Activated T-cell treated with anti-CD3 and anti-CD28 coated beads, Interleukin-2, amount 50 U/mL, for 24 hours (primary cell): Measurements from ENCODE around the gene FRAS1.

ENCODE experiments used
- DNase-seq: peaks from one replicate; pipeline ENCODE4 v3.0.0-alpha.2; 2020
- H3K27ac Mint-ChIP-seq: 2 replicates; pipeline ENCODE4 v1.8.0; 2020; ENCODE audit warnings: mild to moderate bottlenecking, mixed read lengths
- H3K27me3 Mint-ChIP-seq: 2 replicates; pipeline ENCODE4 v1.8.0; 2020; ENCODE audit warnings: mixed read lengths
- H3K36me3 Mint-ChIP-seq: 2 replicates; pipeline ENCODE4 v1.8.0; 2020; ENCODE audit warnings: low read depth, mixed read lengths
- H3K4me1 Mint-ChIP-seq: 2 replicates; pipeline ENCODE4 v1.8.0; 2020; ENCODE audit warnings: low read depth, mixed read lengths
- H3K4me3 Mint-ChIP-seq: 2 replicates; pipeline ENCODE4 v1.8.0; 2020; ENCODE audit warnings: mild to moderate bottlenecking, moderate library complexity, mixed read lengths
- H3K9me3 Mint-ChIP-seq: 2 replicates; pipeline ENCODE4 v1.8.0; 2020; ENCODE audit warnings: mixed read lengths

Gene FRAS1

GRCh38 chr4:78331186-78331585 lies 274.1 kb downstream of the FRAS1 start:
- Mint-ChIP-seq H3K4me1 (no peaks in the 10 kb centered on the region), H3K4me3 (no peak overlapping the region), H3K27ac (no peak overlapping the region), H3K9me3 (no peaks in the 10 kb centered on the region), H3K36me3 (no peaks in the 10 kb centered on the region), H3K27me3 (no peaks in the 10 kb centered on the region)
- DNase-seq: no peak

GRCh38 chr4:78331965-78332364 lies 274.8 kb downstream of the FRAS1 start:
- no peaks in the 10 kb centered on the region for H3K9me3 Mint-ChIP-seq
- H3K4me3 Mint-ChIP-seq: no peak overlapping the region
- H3K27me3 Mint-ChIP-seq: no peaks in the 10 kb centered on the region
- H3K4me1 Mint-ChIP-seq: no peaks in the 10 kb centered on the region
- H3K36me3 Mint-ChIP-seq: no peaks in the 10 kb centered on the region
- no peak for DNase-seq
- no peak overlapping the region for H3K27ac Mint-ChIP-seq

- H3K4me1 Mint-ChIP-seq: no peaks in the 10 kb centered on the region
- no peaks in the 10 kb centered on the region for H3K36me3 Mint-ChIP-seq
- no peak overlapping the region for H3K27ac Mint-ChIP-seq
- no peaks in the 10 kb centered on the region for H3K27me3 Mint-ChIP-seq
- no peak overlapping the region for H3K4me3 Mint-ChIP-seq
- H3K9me3 Mint-ChIP-seq: no peaks in the 10 kb centered on the region
- DNase-seq: no peak
Observed at GRCh38 chr4:78332976-78333375, 275.9 kb downstream of the FRAS1 start.

GRCh38 chr4:78336093-78336943 lies 279.2 kb downstream of the FRAS1 start:
- DNase-seq: no peak
- Mint-ChIP-seq H3K27me3 (peaks cover 4% of the 10 kb centered on the region), H3K4me1 (no peaks in the 10 kb centered on the region), H3K9me3 (no peaks in the 10 kb centered on the region), H3K27ac (no peak overlapping the region), H3K36me3 (no peaks in the 10 kb centered on the region), H3K4me3 (no peak overlapping the region)

GRCh38 chr4:78337244-78338020 lies 280.3 kb downstream of the FRAS1 start:
- Mint-ChIP-seq H3K4me3 (no peak overlapping the region), H3K9me3 (no peaks in the 10 kb centered on the region), H3K27ac (no peak overlapping the region), H3K36me3 (no peaks in the 10 kb centered on the region), H3K27me3 (peaks cover 4% of the 10 kb centered on the region), H3K4me1 (no peaks in the 10 kb centered on the region)
- DNase-seq: no peak

GRCh38 chr4:78342125-78342524 lies 285.0 kb downstream of the FRAS1 start:
- Mint-ChIP-seq H3K9me3 (peaks cover 2% of the 10 kb centered on the region), H3K4me1 (no peaks in the 10 kb centered on the region), H3K27me3 (peaks cover 10% of the 10 kb centered on the region), H3K36me3 (no peaks in the 10 kb centered on the region), H3K4me3 (no peak overlapping the region), H3K27ac (no peak overlapping the region)
- no peak for DNase-seq

GRCh38 chr4:78343682-78344081 lies 286.6 kb downstream of the FRAS1 start:
- Mint-ChIP-seq H3K4me3 (no peak overlapping the region), H3K27ac (no peak overlapping the region), H3K36me3 (no peaks in the 10 kb centered on the region), H3K27me3 (peaks cover 10% of the 10 kb centered on the region), H3K4me1 (no peaks in the 10 kb centered on the region), H3K9me3 (peaks cover 2% of the 10 kb centered on the region)
- no peak for DNase-seq

GRCh38 chr4:78345237-78345636 lies 288.1 kb downstream of the FRAS1 start:
- DNase-seq: no peak
- Mint-ChIP-seq H3K36me3 (no peaks in the 10 kb centered on the region), H3K4me3 (no peak overlapping the region), H3K27me3 (peaks cover 10% of the 10 kb centered on the region), H3K9me3 (peaks cover 2% of the 10 kb centered on the region), H3K27ac (no peak overlapping the region), H3K4me1 (no peaks in the 10 kb centered on the region)

- Mint-ChIP-seq H3K36me3 (no peaks in the 10 kb centered on the region), H3K27ac (no peak overlapping the region), H3K4me3 (no peak overlapping the region), H3K27me3 (peaks cover 6% of the 10 kb centered on the region), H3K9me3 (peaks cover 2% of the 10 kb centered on the region), H3K4me1 (no peaks in the 10 kb centered on the region)
- no peak for DNase-seq
Observed at GRCh38 chr4:78346222-78346621, 289.1 kb downstream of the FRAS1 start.

- H3K27ac Mint-ChIP-seq: no peak overlapping the region
- H3K36me3 Mint-ChIP-seq: no peaks in the 10 kb centered on the region
- H3K27me3 Mint-ChIP-seq: peaks cover 6% of the 10 kb centered on the region
- H3K4me3 Mint-ChIP-seq: no peak overlapping the region
- no peak for DNase-seq
- H3K9me3 Mint-ChIP-seq: peaks cover 2% of the 10 kb centered on the region
- no peaks in the 10 kb centered on the region for H3K4me1 Mint-ChIP-seq
Observed at GRCh38 chr4:78347527-78347926, 290.4 kb downstream of the FRAS1 start.

GRCh38 chr4:78353921-78354320 lies 296.8 kb downstream of the FRAS1 start:
- Mint-ChIP-seq H3K27ac (no peak overlapping the region), H3K9me3 (no peaks in the 10 kb centered on the region), H3K4me3 (no peak overlapping the region), H3K4me1 (no peaks in the 10 kb centered on the region), H3K27me3 (peaks cover 6% of the 10 kb centered on the region), H3K36me3 (no peaks in the 10 kb centered on the region)
- DNase-seq: no peak

- Mint-ChIP-seq H3K27me3 (peaks cover 8% of the 10 kb centered on the region), H3K36me3 (no peaks in the 10 kb centered on the region), H3K4me3 (no peak overlapping the region), H3K27ac (no peak overlapping the region), H3K4me1 (no peaks in the 10 kb centered on the region), H3K9me3 (no peaks in the 10 kb centered on the region)
- DNase-seq: no peak
Observed at GRCh38 chr4:78354782-78355181, 297.7 kb downstream of the FRAS1 start.

- no peaks in the 10 kb centered on the region for H3K9me3 Mint-ChIP-seq
- H3K27me3 Mint-ChIP-seq: peaks cover 10% of the 10 kb centered on the region
- H3K36me3 Mint-ChIP-seq: no peaks in the 10 kb centered on the region
- no peak overlapping the region for H3K4me3 Mint-ChIP-seq
- no peak for DNase-seq
- no peak overlapping the region for H3K27ac Mint-ChIP-seq
- no peaks in the 10 kb centered on the region for H3K4me1 Mint-ChIP-seq
Observed at GRCh38 chr4:78355306-78355705, 298.2 kb downstream of the FRAS1 start.

GRCh38 chr4:78356251-78356786 lies 299.2 kb downstream of the FRAS1 start:
- Mint-ChIP-seq H3K4me1 (no peaks in the 10 kb centered on the region), H3K9me3 (no peaks in the 10 kb centered on the region)
- no peak for DNase-seq

GRCh38 chr4:78357122-78357521 lies 300.0 kb downstream of the FRAS1 start:
- Mint-ChIP-seq H3K27me3 (peaks cover 13% of the 10 kb centered on the region), H3K9me3 (no peaks in the 10 kb centered on the region), H3K36me3 (no peaks in the 10 kb centered on the region), H3K4me1 (no peaks in the 10 kb centered on the region), H3K27ac (no peak overlapping the region), H3K4me3 (no peak overlapping the region)
- DNase-seq: no peak

More at GRCh38 chr4:78356251-78356786, 299.2 kb downstream of the FRAS1 start:
- H3K27ac Mint-ChIP-seq: no peak overlapping the region
- no peaks in the 10 kb centered on the region for H3K36me3 Mint-ChIP-seq
- peaks cover 13% of the 10 kb centered on the region for H3K27me3 Mint-ChIP-seq
- no peak overlapping the region for H3K4me3 Mint-ChIP-seq
